GM21390 (cell line): Measurements from ENCODE around the gene TMTC4.
"Not testable (repeated sequence)": the region's sequence is repeated elsewhere in the genome, so short reads cannot be mapped to it uniquely, and the experiment has no call there.

Experiments
- ATAC-seq: cut with Tn5 transposase; IDR thresholded peaks from one replicate; pipeline ENCODE4 v1.9.1; 2021; ENCODE audit not compliant: unreplicated experiment

The TMTC4 gene

DNA sequence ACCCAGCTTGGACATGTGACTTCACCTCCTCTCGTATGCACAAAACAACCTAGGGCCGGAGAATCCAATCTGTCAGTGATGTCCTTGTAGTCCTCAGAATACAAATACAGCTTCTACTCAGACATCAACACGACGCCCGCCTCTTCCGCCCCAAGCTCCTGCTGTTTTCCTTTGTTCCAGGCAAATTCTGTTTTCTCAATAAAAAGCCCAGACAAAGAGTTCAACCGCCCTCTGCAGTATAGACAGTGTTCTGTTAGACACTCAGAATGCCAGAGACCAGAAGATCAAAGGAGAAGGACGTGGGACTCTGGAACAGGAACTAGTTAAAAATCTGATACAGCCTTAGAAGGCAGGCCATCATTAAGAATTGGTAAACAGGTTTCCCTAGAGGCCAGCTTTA lies 44.0 kb downstream of the TMTC4 start:
- ATAC-seq: no peak

- ATAC-seq: no peak
Measured at GRCh38 chr13:100627120-100627519, 47.5 kb downstream of the TMTC4 start.

DNA sequence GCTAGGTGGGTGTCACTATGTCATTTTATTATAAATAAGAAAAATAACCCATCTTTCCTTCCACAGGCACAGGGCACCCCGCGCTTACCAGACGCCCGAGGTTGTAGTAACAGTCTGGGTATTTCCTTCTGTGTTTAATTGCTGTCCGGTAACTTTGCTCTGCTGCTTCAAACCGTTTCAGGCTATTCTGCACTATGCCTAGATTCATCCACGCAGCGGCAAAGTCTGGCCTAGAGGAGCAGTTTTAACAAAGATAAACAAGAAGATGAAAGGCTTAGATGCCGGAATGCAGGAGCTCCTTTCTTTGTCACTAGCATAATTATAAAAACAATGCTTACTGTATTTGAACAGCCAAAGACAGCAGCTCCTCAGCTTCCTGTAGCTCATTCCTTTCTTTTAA lies 49.1 kb downstream of the TMTC4 start:
- ATAC-seq: no peak

GRCh38 chr13:100620792-100621191 lies 53.8 kb downstream of the TMTC4 start:
- no peak for ATAC-seq

GRCh38 chr13:100619940-100620339 lies 54.7 kb downstream of the TMTC4 start:
- no peak for ATAC-seq

DNA sequence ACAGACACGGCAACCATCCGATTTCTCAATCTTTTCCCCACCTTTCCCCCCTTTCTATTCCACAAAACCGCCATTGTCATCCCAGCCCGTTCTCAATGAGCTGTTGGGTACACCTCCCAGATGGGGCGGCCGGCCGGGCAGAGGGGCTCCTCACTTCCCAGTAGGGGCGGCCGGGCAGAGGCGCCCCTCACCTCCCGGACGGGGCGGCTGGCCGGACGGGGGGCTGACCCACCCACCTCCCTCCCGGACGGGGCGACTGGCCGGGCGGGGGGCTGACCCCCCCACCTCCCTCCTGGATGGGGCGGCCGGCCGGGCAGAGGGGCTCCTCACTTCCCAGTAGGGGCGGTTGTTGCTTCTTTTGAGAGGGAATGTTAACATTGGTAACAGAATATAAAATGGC lies 55.7 kb downstream of the TMTC4 start:
- ATAC-seq: not testable (repeated sequence)

- no peak for ATAC-seq
Measured at GRCh38 chr13:100613031-100613430, 61.6 kb downstream of the TMTC4 start.

GRCh38 chr13:100611678-100612492 lies 62.7 kb downstream of the TMTC4 start:
- no peak for ATAC-seq

- peak; percentile 34 for ATAC-seq
Measured at GRCh38 chr13:100610391-100611347, 63.9 kb downstream of the TMTC4 start.

DNA sequence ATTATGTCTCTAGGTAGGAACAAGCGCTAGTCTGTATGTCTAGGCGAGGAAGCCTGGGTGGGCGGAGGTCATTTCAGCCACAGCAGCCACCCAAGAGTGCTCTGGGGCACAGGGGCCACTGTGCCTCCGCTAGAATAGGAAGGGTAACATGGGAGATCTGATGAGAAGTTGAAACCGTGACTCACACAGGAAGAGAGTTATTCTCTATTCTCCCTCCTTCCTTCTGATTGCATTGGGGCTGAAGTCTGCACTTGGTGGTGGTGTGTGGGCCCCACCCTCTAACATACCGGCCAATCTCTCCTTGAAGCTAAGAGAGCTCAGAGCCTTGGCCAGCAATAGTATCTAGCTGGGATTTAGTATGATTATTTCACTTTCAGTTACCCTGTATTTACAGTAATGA lies 65.7 kb downstream of the TMTC4 start:
- ATAC-seq: peak; percentile 93

- no peak for ATAC-seq
Measured at GRCh38 chr13:100608489-100608888, 66.1 kb downstream of the TMTC4 start.

GRCh38 chr13:100604918-100605710 lies 69.5 kb downstream of the TMTC4 start:
- no peak for ATAC-seq

DNA sequence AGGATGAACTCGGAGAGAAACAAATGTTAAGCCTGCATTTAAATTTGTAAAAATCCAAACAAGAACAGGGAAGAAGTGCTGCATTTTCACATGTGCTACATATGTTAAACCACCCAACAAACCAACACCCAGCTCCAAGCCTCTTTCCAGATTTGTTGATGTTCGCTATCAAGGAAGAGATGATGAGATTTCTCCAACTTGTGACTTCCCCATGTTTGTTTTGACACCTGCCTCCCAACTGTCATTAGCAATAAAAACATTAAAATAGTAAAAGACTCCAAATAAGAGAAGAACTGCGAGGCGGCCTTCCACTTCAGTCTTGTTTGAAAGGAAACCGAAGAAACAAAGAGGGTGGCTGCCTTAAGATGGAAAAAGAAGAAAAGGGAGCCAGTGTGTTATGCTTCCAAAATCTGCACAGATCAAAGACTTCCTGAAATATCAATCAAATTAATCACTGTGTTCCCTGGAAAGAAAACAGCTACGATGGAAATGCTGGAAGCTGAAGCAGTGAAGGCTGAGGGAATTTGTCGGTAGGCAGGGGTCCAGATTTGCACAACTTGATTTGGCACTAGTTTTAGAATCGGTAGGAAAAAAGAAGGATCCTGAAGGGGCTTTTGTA lies 72.0 kb downstream of the TMTC4 start:
- no peak for ATAC-seq

DNA sequence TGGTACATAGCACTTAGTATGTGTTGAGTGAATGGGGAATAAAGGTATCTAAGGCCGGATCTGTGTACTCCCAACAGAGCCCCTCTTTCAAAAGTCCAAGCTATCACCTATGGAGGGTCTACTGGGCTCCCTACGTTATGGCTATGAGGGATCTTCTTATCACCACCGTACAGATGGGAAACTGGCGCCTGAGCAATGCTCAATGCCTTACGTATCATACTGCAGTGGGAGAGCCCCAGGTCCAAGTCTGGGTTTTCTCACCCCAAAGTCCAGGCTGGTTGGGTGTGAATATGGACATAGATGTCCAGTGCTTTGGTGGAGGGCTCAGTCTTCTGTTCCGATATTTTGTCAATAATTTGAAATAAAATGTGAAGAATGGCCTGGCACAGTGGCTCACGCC lies 72.9 kb downstream of the TMTC4 start:
- no peak for ATAC-seq

GRCh38 chr13:100600915-100601314 lies 73.7 kb downstream of the TMTC4 start:
- no peak for ATAC-seq

GRCh38 chr13:100600461-100600860 lies 74.1 kb downstream of the TMTC4 start:
- no peak for ATAC-seq

- no peak for ATAC-seq
Measured at GRCh38 chr13:100597253-100597652, 77.3 kb downstream of the TMTC4 start.

DNA sequence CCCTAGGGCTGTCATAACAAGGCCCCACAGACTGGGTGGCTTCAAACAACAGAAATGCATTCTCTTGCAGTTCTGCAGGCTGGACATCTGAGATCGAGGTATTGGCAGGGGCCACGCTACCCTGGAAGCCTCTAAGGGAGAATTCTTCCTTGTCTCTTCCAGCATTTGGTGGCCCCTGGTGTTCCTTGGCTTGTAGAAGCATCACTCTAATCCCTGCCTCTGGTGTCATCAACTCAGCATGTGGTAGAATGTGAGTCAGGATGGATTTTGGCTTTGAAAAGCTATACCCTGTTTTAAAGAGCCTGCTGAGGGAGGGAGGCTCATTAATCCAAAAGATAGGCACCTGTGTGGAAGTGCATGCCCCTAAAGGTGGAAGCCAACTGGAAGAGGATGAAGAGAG lies 78.1 kb downstream of the TMTC4 start:
- no peak for ATAC-seq

GRCh38 chr13:100594731-100595130 lies 79.9 kb downstream of the TMTC4 start:
- no peak for ATAC-seq

GRCh38 chr13:100594255-100594654 lies 80.3 kb downstream of the TMTC4 start:
- ATAC-seq: no peak
